Measurements from ENCODE around the gene P2RX6.

- TF ChIP-seq CTCF (conservative IDR thresholded peaks at IDR 0.05; ENCODE audit: low read depth in 2 of 2) (no peak), EZH2 (IDR thresholded peaks at IDR 0.05; ENCODE audit: low read depth, unreplicated experiment) (no peak), POLR2AphosphoS5 (IDR thresholded peaks at IDR 0.05; ENCODE audit: low read depth) (no peak), REST (IDR thresholded peaks at IDR 0.05; ENCODE audit: unreplicated experiment) (no peak), ETS1 (IDR thresholded peaks at IDR 0.05) (no peak), ZNF114 (CRISPR knock-in tag; IDR thresholded peaks at IDR 0.05) (no peak), EZH2phosphoT487 (IDR thresholded peaks at IDR 0.05; ENCODE audit: unreplicated experiment) (no peak), ZNF331 (CRISPR knock-in tag; IDR thresholded peaks at IDR 0.05; ENCODE audit: low read depth) (no peak), JUNB (IDR thresholded peaks at IDR 0.05; ENCODE audit: unreplicated experiment) (no peak), CREB1 (CRISPR knock-in tag; IDR thresholded peaks at IDR 0.05; ENCODE audit: low read depth) (no peak), STAT1 (IDR thresholded peaks at IDR 0.05; ENCODE audit: unreplicated experiment) (no peak), NANOG (IDR thresholded peaks at IDR 0.05; ENCODE audit: borderline replicate concordance) (no peak)
These were observed 8.1 kb downstream of the P2RX6 start for GRCh38 chr22:21022955-21023614.
